H9 (cell line): Measurements from ENCODE around the gene LRCOL1. TPM values are rescaled to one million over a fixed set of nuclear protein-coding genes. Genes with fewer than 3 reads are reported as not detected.
A peak's percentile ranks its signal among the peaks of the same experiment; 100 is the strongest.

Experiments
- DNase-seq: peaks from one replicate; pipeline ENCODE4 v3.0.0-alpha.2; 2017
- H2AFZ ChIP-seq: one replicate; pipeline ENCODE4 v1.6.1; 2013; ENCODE audit warnings: mild to moderate bottlenecking, low read length, control low read depth, moderate library complexity
- H2AK5ac ChIP-seq: 2 replicates; pipeline ENCODE4 v1.6.1; 2013; ENCODE audit warnings: low read length, control low read depth, mixed read lengths; ENCODE audit not compliant: insufficient read length
- H2BK120ac ChIP-seq: one replicate; pipeline ENCODE4 v1.6.1; 2013; ENCODE audit warnings: low read depth, mild to moderate bottlenecking, low read length, control low read depth, inconsistent platforms; ENCODE audit not compliant: poor library complexity, severe bottlenecking
- H2BK12ac ChIP-seq: 2 replicates; pipeline ENCODE4 v1.6.1; 2013; ENCODE audit warnings: low read length, control low read depth, mixed read lengths, low read depth; ENCODE audit not compliant: insufficient read length
- H2BK15ac ChIP-seq: 2 replicates; pipeline ENCODE4 v1.6.1; 2013; ENCODE audit warnings: low read depth, low read length, control low read depth
- H2BK20ac ChIP-seq: one replicate; pipeline ENCODE4 v1.6.1; 2013; ENCODE audit warnings: low read depth, mild to moderate bottlenecking, low read length, control low read depth, inconsistent platforms; ENCODE audit not compliant: poor library complexity, severe bottlenecking
- H2BK5ac ChIP-seq: 2 replicates; pipeline ENCODE4 v1.6.1; 2013; ENCODE audit warnings: low read length, control low read depth, mixed read lengths; ENCODE audit not compliant: insufficient read length
- H3K14ac ChIP-seq: 2 replicates; pipeline ENCODE4 v1.6.1; 2013; ENCODE audit warnings: low read length, control low read depth; ENCODE audit not compliant: insufficient read depth
- H3K18ac ChIP-seq: 2 replicates; pipeline ENCODE4 v1.6.1; 2013; ENCODE audit warnings: low read depth, mild to moderate bottlenecking, mixed read lengths, low read length, control low read depth; ENCODE audit not compliant: insufficient read length
- H3K23ac ChIP-seq: 2 replicates; pipeline ENCODE4 v1.6.1; 2013; ENCODE audit warnings: low read length, control low read depth, mixed read lengths, low read depth; ENCODE audit not compliant: insufficient read length
- H3K23me2 ChIP-seq: 2 replicates; pipeline ENCODE4 v1.6.1; 2013; ENCODE audit warnings: low read depth, mild to moderate bottlenecking, mixed read lengths, low read length, control low read depth; ENCODE audit not compliant: insufficient read length, poor library complexity, severe bottlenecking
- H3K27ac ChIP-seq: 2 replicates; pipeline ENCODE4 v1.5.1; 2013; ENCODE audit warnings: low read length, control low read depth, mixed read lengths, low read depth; ENCODE audit not compliant: insufficient read length
- H3K27me3 ChIP-seq: 2 replicates; pipeline ENCODE4 v1.6.1; 2013; ENCODE audit warnings: low read length, control low read depth, inconsistent platforms; ENCODE audit not compliant: insufficient read depth
- H3K4ac ChIP-seq: 2 replicates; pipeline ENCODE4 v1.6.1; 2013; ENCODE audit warnings: low read depth, mild to moderate bottlenecking, control low read depth, inconsistent platforms, low read length, moderate library complexity
- H3K4me1 ChIP-seq: 2 replicates; pipeline ENCODE4 v1.6.1; 2013; ENCODE audit warnings: low read length, control low read depth, inconsistent platforms; ENCODE audit not compliant: insufficient read depth
- H3K4me2 ChIP-seq: 2 replicates; pipeline ENCODE4 v1.6.1; 2013; ENCODE audit warnings: low read length, control low read depth, mixed read lengths; ENCODE audit not compliant: insufficient read length, insufficient read depth
- H3K56ac ChIP-seq: 2 replicates; pipeline ENCODE4 v1.6.1; 2013; ENCODE audit warnings: low read depth, mild to moderate bottlenecking, mixed read lengths, low read length, control low read depth; ENCODE audit not compliant: insufficient read length
- H3K79me1 ChIP-seq: 2 replicates; pipeline ENCODE4 v1.6.1; 2013; ENCODE audit warnings: low read depth, mild to moderate bottlenecking, moderate library complexity, low read length, control low read depth, inconsistent platforms; ENCODE audit not compliant: insufficient read depth, poor library complexity, severe bottlenecking
- H3K79me2 ChIP-seq: 2 replicates; pipeline ENCODE4 v1.6.1; 2013; ENCODE audit warnings: low read length, control low read depth, inconsistent platforms; ENCODE audit not compliant: insufficient read depth
- H3K9ac ChIP-seq: 2 replicates; pipeline ENCODE4 v1.6.1; 2013; ENCODE audit warnings: low read length, control low read depth, mixed read lengths; ENCODE audit not compliant: insufficient read length; ENCODE audit errors: extremely low read depth
- H3K9me3 ChIP-seq: one replicate; pipeline ENCODE4 v1.6.1; 2013; ENCODE audit warnings: low read depth, low read length, inconsistent platforms; ENCODE audit not compliant: control insufficient read depth
- H3T11ph ChIP-seq: one replicate; pipeline ENCODE4 v1.6.1; 2013; ENCODE audit warnings: mild to moderate bottlenecking, low read length, control low read depth, inconsistent platforms
- H4K20me1 ChIP-seq: one replicate; pipeline ENCODE4 v1.6.1; 2013; ENCODE audit not compliant: control insufficient read depth, insufficient read length, insufficient read depth
- H4K5ac ChIP-seq: 2 replicates; pipeline ENCODE4 v1.6.1; 2013; ENCODE audit warnings: low read depth, mild to moderate bottlenecking, mixed read lengths, low read length, control low read depth; ENCODE audit not compliant: insufficient read length
- H4K8ac ChIP-seq: replicated peaks from 2 replicates; pipeline ENCODE4 v1.6.1; 2013; ENCODE audit warnings: low read length, control low read depth, mixed read lengths, low read depth; ENCODE audit not compliant: insufficient read length
- H4K91ac ChIP-seq: 2 replicates; pipeline ENCODE4 v1.6.1; 2013; ENCODE audit warnings: low read depth, mild to moderate bottlenecking, moderate library complexity, mixed read lengths, low read length, control low read depth; ENCODE audit not compliant: insufficient read length
- H3K27ac Mint-ChIP-seq, 3 experiments: 2 replicates in 2 of 3; 3 replicates in 1 of 3; pipeline ENCODE4 v1.8.0; 2020 to 2021; ENCODE audit warnings: mixed read lengths in 3 of 3, mild to moderate bottlenecking in 1 of 3, moderate library complexity in 1 of 3
- H3K27me3 Mint-ChIP-seq: 2 replicates; pipeline ENCODE4 v1.8.0; 2021; ENCODE audit warnings: low read depth, mild to moderate bottlenecking, moderate library complexity, mixed read lengths
- H3K36me3 Mint-ChIP-seq, 3 experiments: 2 replicates in 2 of 3; 3 replicates in 1 of 3; pipeline ENCODE4 v1.8.0; 2020 to 2021; ENCODE audit warnings: low read depth in 3 of 3, mixed read lengths in 3 of 3; ENCODE audit not compliant: insufficient read depth in 1 of 3
- H3K4me1 Mint-ChIP-seq, 2 experiments: 2 replicates each; pipeline ENCODE4 v1.8.0; 2020; ENCODE audit warnings: mixed read lengths in 2 of 2
- H3K4me3 Mint-ChIP-seq, 2 experiments: 2 replicates in 1 of 2; 3 replicates in 1 of 2; pipeline ENCODE4 v1.8.0; 2020 to 2021; ENCODE audit warnings: mild to moderate bottlenecking in 2 of 2, mixed read lengths in 2 of 2, moderate library complexity in 1 of 2
- H3K9me3 Mint-ChIP-seq, 2 experiments: 2 replicates in 1 of 2; 3 replicates in 1 of 2; pipeline ENCODE4 v1.8.0; 2020; ENCODE audit warnings: mild to moderate bottlenecking in 2 of 2, mixed read lengths in 2 of 2, moderate library complexity in 1 of 2
- CTCF ChIP-seq: fragments of 200-600 bp; sonication (generic); conservative IDR thresholded peaks from 3 replicates; pipeline ENCODE4 v1.8.0; 2021; ENCODE audit warnings: antibody characterized with exemption, mild to moderate bottlenecking
- WGBS: extraction: QIAGEN DNeasy Blood & Tissue Kit; methylation state at CpG from one replicate; pipeline ENCODE4 v1.1.7; 2013; ENCODE audit warnings: missing lambda C conversion rate, low lambda C conversion rate, mixed read lengths; ENCODE audit not compliant: insufficient read length; ENCODE audit errors: extremely low coverage; 5-methylcytosine and 5-hydroxymethylcytosine counted together
- total RNA-seq: library from RNA; stranded (reverse); gene quantifications from 2 replicates; pipeline ENCODE4 v1.2.1, GENCODE V29; 2021

The LRCOL1 gene
- total RNA-seq, 1 experiment from 2014 or later: not detected

DNA sequence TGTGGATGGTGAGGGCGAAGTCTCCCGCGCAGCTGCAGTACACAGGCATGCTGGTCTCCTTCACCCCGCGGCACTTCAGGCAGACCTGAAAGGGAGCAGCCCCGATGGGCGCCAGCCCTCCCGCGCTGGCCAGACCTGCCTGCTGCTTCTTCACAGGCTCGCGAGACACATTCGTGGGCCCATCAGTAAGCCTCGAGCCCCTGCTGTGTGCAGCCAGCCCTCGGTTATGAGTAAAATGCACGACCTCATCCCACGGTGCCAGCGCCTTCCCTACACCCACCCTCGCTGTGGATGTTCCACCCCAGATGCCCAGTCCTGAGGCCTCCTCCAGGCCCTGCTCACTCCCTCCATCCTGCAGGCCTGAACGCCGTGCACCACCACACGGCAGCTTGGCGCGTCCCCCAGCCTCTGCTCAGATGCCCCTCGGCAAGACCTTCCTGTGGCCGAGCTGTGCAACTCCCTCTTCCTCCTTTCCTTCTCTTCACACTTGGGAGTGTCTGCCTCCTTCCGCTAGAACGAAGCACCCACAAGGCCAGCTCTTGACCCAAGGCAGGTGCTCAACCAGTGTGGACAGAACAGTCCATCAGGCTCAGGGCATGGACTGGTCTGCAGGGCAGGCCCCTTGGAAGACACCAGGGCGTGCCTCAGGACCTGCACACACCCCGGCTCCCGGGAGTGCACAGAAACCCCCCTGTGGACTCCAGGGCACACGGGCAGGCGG, 14.7 kb upstream of the LRCOL1 start:
- H2BK15ac ChIP-seq: no peak overlapping the region

More for the DNA sequence above, 14.7 kb upstream of the LRCOL1 start:
- Histone ChIP-seq H3K18ac (no peak overlapping the region), H3K23ac (no peak overlapping the region), H3K14ac (no peak overlapping the region), H3K9me3 (no peaks in the 10 kb centered on the region), H3K4me2 (no peak overlapping the region), H3K56ac (no peak overlapping the region), H2BK5ac (no peak overlapping the region), H4K20me1 (no peaks in the 10 kb centered on the region), H3K9ac (no peak overlapping the region), H3K79me2 (no peaks in the 10 kb centered on the region), H3K27ac (no peak overlapping the region), H3K23me2 (no peaks in the 10 kb centered on the region), H4K91ac (no peak overlapping the region), H3T11ph (no peak overlapping the region), H3K4ac (no peak overlapping the region), H3K4me1 (no peaks in the 10 kb centered on the region), H2AK5ac (no peak overlapping the region), H3K27me3 (no peaks in the 10 kb centered on the region; the same call in 1 of the 2 replicates), H2BK12ac (no peak overlapping the region), H3K79me1 (no peaks in the 10 kb centered on the region), H2BK20ac (no peak overlapping the region), H4K5ac (no peak overlapping the region), H2BK120ac (no peak overlapping the region), H4K8ac (no peak overlapping the region), H2AFZ (no peak overlapping the region)
- no CpG with 5 or more reads among the region's 32 CpGs for WGBS
- Mint-ChIP-seq H3K36me3 (peaks cover 23 to 59% (median 38%) of the 10 kb centered on the region in 3 experiments; a peak in 6 of 7 replicates), H3K4me3 (no peak overlapping the region), H3K4me1 (peaks cover 2 to 8% of the 10 kb centered on the region in 2 experiments; a peak in 1 of 4 replicates), H3K27ac (peak overlapping the region in 1 of 3 experiments; percentile 57; a peak in 2 of 7 replicates), H3K9me3 (no peaks in the 10 kb centered on the region), H3K27me3 (peaks cover 13% of the 10 kb centered on the region)
- no peak for TF ChIP-seq CTCF
- DNase-seq: no peak
